Femur (tissue), 1 donor: ENCODE measurements around the gene SLC22A4.
A peak's percentile ranks its signal among the peaks of the same experiment; 100 is the strongest.

Experiments used
- DNase-seq: peaks from one replicate; pipeline ENCODE4 v3.0.0-alpha.2; 2017

The SLC22A4 gene

GRCh38 chr5:132275367-132276220 lies 18.6 kb upstream of the SLC22A4 start:
- DNase-seq = peak; percentile 12

DNA sequence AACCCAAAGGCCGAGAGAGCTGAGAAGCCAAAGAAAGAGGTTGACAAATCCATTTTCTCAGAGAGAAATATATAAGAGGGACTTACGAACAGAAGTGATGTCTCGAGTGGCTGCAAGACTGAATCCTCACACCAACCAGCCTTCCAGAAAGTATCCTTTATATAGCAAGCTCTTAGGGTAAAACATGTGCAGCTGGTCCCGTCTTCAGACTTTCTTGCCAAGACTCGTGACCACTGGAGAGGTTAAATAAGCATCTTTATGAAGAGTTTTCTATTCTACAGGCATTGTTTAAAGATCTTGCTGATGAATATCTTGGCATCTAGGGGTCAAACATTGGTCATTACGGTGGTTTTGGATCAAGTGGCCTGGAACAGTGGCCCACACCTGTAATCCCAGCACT lies 16.9 kb upstream of the SLC22A4 start:
- DNase-seq = peak; percentile 28

GRCh38 chr5:132277971-132278853 lies 16.0 kb upstream of the SLC22A4 start:
- DNase-seq = peak; percentile 8

GRCh38 chr5:132279801-132280200 lies 14.4 kb upstream of the SLC22A4 start:
- DNase-seq = peak; percentile 8

DNA sequence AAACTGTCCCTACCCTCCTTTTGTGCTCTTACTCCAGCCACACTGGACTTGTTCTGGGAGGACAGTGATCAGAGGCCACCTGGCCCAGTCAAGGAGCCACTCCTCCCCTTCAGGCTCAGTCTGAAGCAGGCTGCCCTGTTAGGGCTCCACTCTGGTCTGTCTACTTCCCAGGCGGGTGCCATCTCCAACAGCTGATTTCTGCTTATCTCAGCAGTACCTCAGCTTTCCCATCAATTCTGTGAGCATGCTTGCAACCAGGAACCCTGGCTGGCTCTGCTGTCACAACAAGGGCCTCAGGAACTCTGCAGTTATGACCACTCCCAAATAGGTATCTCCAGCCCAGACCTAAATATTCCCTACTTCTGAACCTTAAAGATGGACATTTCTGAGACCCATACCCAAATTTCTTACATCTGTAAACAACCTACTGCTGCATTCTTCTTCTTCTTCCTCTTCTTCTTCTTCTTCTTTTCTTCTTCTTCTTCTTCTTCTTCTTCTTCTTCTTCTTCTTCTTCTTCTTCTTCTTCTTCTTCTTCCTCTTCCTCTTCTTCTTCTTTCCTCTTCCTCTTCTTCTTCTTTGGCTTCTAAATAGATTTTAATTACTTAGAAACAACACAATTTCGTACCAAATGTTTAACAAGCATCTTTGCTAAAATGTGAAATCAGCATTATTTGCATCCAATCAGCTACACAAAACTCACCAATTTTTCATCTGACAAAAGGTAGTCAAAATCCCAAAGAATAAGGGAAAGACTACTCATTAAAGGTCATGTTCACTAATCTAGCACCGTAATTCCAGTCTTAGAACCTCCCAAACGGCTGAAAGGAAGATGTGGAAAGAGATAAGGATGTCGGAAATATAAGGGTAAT lies 13.6 kb upstream of the SLC22A4 start:
- peak; percentile 12 for DNase-seq

DNA sequence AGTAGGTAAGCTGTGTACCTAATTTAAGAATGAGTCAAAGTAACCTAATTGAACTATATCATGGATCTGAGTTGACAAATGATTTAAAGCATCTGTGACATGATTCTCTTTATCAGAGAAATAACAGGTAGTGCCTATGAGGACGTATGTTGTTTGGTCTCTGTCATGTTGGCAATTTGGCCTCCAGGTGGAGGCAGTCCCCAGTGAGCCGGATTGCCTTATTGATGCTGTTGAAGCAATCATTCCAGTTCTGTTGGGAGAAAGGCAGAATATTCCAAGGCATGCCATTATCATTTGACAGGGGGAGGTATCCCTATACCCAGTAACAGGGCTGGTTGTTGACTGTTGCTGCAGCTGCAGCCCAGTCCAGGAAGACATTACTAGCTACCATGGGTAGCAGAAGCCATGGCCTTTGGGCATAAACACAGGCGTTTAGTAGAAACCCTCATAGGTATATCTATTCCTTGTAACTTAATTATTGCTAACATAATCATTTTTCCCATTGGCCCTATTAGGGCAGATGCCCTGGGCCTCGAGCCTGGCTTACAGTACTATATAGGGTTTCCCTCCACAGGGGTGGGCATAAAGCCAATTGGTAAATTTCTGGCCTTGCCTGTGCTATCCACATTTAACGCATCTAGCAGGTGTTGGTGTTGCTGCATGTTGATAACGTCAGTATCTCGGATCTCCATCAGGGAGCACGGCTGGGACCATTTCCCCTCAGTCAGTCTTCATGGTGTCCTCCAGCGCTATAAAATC lies 12.2 kb upstream of the SLC22A4 start:
- peak; percentile 8 for DNase-seq

DNA sequence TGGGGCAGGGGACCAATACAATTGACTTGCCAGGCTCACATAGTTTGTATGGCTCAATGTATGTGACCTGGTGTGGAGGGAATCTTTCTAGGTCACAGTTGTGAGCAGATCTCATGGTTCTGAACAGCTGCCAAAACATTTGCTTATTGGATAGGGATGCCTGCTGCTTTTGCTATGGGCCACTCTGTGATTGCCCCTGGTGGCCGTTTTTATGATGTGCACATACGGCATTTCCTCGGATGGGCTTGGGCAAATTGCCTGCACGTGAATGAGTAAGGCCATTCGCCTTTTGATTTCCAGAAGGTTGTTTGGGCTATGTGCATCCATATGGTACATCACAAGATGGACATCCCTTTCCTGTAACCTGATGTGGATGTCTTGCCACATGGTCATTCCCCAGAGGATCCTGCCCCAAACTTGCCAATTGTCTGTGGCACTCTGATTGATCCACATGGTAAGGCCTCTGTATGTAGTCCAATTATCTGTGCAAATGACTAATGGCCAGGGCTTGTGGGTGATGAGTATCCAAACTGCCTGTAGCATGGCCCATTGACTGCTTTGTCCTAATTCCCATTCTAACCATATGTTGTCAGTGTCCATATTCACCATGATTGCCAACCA lies 10.7 kb upstream of the SLC22A4 start:
- DNase-seq = peak; percentile 53

DNA sequence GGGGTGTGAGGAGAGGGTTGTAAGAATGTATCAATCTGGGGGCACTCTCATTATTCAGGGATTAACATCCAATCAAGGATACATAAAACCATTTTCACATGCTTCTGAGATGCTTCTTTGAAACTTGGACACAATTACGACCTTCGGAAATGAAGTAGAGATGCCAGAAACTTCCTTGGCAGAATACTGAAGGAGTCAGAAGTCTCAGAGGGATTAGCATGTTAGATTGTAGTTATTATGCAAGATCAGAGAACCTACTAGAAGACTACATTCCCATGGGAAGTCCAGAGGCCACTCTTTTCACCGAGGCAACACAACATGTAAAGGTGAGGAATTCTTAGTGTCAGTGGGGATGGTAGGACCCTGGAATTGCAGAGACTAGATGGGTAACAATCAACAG lies 5.1 kb upstream of the SLC22A4 start:
- DNase-seq = no peak

DNA sequence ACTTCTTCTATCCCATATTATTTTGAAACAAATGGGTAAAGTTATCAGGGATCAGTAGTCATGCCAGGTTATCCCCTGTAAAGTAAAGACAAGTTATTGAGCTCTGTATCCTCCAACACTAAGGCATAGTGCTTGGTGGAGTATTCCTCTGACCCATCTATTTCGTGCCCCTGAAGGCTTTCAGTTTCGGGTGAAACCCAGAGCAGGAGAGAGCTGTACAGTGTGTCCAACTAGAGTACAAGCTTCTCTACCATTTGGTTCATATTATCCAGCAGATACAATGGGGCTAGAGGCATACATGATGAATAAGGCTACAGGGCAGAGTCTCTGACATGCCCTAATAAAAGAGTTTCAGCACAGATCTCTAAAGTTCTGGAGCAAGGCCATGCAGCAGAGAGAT lies 3.2 kb upstream of the SLC22A4 start:
- no peak for DNase-seq

- DNase-seq = peak; percentile 95
Observed at GRCh38 chr5:132293066-132293991, 865 bp upstream of the SLC22A4 start.

DNA sequence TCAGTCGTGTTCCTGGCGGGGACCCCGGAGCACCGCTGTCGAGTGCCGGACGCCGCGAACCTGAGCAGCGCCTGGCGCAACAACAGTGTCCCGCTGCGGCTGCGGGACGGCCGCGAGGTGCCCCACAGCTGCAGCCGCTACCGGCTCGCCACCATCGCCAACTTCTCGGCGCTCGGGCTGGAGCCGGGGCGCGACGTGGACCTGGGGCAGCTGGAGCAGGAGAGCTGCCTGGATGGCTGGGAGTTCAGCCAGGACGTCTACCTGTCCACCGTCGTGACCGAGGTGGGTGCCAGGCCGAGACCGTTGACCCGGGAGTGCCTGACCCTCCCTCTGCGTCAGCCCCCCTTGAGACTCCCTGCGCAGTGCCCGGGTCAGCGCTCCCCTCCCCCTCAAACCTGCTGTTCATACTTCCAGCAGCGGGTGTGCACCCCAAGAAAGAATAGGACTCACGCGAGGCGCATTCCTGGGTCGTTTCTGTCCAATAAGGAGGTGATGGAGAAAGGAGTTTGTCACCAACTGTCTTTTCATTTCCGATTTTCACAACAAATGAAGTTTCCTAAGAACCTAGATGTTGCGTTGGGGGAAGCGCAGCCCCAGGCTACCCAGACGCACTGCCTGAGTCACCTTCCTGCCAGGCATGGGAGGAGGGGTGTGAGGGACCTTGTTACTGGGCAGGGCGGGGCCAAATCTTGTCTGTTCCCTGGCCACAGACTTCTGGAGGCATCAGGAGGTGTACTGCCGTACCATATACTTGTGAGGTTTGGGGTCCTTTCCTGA lies 722 bp downstream of the SLC22A4 start:
- peak; percentile 73 for DNase-seq

DNA sequence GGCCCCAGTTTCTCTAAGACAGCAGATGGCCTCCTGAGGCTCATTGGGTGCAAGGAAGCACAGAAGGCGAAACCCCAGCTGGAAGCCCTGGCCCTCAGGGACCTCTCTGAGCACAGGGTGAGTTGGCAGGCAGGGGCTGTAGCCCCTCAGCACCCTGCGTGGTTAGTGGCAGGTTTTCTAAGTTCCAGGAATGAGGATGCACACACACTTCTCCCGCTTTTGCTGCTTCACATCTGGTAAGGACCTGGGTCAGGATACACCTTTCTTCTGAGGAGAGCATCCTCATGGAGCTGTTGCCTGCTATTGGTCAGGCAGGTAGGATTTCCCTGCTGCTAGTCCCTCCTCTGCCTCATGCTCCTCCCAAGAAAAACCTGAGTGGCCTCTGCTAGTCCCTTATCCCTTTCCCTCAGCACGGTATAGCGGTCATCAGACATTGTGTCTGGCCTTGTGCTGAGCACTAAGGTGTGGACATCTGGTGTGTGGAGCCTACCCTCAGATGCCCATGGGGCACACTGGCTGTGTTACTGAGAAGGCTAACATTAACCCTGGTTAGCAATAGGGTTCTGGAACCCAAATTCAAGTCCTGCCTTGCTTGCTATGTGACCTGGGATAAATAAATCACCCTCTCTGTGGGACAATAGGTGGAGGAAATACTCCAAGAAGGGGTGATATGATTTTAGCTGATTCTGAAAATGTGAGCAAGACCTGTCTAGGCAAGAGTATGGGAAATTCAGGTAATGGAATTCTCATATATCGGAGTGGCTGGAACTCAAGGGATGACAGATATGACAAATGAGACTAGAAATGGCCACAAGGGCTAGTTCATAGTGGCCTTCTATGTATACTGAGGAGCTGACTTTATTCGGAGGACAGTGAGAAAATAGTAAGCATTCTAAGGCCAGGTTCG lies 1.6 kb downstream of the SLC22A4 start:
- DNase-seq = no peak

GRCh38 chr5:132296412-132297016 lies 2.3 kb downstream of the SLC22A4 start:
- DNase-seq = no peak

- no peak for DNase-seq
Observed at GRCh38 chr5:132297211-132297940, 3.2 kb downstream of the SLC22A4 start.

DNA sequence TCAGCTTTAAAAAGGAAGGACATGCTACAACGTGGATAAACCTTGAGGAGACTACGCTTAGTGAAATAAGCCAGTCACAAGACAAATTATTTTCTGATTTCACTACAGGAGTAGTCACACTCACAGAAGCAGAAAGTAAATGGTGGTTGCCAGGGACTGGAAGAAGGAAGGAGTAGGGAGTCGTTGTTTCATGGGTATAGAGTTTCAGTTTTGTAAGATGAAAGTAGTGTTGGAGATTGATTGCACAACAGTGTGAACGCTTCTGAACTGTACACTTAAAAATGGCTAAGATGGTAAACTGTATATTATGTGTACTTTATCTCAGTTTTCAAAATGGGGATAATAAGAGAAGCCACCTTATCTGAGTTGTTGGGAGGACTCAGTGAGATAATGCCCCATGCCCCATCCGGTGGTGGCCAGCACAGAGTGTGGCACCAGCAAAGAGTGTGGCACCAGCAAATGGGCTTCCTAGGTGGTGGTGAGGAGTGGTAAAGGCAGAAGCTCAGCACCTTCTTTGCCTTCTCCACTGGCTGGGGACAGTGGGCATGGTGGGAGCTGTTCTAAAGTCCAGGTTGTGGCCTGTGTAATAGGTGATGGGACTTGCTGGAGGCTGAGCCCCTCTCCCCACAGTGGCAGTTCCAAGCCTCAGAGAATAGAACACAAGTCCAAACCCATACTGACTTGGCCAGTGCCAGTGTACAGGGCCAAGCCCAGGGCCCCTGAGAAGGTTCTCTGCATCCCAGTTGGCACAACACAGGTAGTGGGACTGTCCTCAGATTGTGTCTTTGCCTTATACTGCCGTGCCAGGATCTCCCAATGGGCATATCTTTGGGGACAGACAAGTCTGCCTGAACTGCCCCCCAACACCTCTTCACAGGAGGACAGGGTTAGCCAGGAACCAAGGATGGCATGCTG lies 4.4 kb downstream of the SLC22A4 start:
- DNase-seq = no peak

DNA sequence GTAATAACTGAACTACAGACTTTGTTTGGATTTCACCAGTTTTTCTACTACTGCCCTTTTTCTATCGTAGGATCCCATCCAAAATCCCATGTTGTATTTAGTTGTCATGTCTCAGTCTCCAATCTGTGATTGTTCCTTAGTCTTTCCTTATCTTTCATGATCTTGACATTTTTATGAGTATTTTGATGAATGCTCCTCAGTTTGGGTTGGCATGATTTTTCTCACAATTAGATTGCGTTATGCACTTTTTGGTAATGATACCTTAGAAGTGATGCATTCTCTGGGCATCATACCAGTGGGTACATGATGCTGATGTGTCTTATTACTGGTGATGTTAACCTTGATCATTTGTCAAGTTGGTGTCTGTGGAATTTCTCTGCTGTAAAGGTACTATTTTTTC lies 5.7 kb downstream of the SLC22A4 start:
- no peak for DNase-seq
